ENCODE data around the gene MUC3A.

DNA sequence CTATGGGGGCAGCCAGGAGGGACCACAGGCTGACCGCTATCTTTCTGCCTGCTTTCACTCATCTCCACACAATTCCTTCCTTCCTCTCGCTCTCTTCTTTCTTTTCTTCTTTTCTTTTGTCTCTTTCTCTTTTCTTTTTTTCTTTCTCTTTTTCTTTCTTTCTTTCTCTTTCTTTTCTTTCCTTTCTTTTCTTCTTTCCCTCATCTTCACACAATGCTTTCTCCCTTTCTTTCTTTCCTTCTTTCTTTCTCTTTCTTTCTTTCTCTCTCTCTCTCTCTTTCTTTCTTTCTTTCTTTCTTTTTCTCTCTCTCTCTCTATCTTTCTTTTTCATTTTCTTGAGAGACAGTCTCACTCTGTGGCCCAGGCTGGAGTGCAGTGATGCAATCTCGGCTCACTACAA, 13.2 kb downstream of the MUC3A start:
- TF ChIP-seq EZH2phosphoT487 (IDR thresholded peaks at IDR 0.05; ENCODE audit: low read depth, severe bottlenecking, unreplicated experiment), result no peak
- TF ChIP-seq, protein P1, sequence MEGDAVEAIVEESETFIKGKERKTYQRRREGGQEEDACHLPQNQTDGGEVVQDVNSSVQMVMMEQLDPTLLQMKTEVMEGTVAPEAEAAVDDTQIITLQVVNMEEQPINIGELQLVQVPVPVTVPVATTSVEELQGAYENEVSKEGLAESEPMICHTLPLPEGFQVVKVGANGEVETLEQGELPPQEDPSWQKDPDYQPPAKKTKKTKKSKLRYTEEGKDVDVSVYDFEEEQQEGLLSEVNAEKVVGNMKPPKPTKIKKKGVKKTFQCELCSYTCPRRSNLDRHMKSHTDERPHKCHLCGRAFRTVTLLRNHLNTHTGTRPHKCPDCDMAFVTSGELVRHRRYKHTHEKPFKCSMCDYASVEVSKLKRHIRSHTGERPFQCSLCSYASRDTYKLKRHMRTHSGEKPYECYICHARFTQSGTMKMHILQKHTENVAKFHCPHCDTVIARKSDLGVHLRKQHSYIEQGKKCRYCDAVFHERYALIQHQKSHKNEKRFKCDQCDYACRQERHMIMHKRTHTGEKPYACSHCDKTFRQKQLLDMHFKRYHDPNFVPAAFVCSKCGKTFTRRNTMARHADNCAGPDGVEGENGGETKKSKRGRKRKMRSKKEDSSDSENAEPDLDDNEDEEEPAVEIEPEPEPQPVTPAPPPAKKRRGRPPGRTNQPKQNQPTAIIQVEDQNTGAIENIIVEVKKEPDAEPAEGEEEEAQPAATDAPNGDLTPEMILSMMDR (IDR thresholded peaks at IDR 0.05; ENCODE audit: poor library complexity), result no peak
